GM10847 (cell line): ENCODE data around the gene MRM3.
A peak's percentile ranks its signal among the peaks of the same experiment; 100 is the strongest.

ENCODE experiments used
- POLR2A ChIP-seq: IDR thresholded peaks from 2 replicates; pipeline ENCODE4 v1.6.1; 2011; ENCODE audit not compliant: insufficient read length; ENCODE audit errors: extremely low read depth

The MRM3 gene

DNA sequence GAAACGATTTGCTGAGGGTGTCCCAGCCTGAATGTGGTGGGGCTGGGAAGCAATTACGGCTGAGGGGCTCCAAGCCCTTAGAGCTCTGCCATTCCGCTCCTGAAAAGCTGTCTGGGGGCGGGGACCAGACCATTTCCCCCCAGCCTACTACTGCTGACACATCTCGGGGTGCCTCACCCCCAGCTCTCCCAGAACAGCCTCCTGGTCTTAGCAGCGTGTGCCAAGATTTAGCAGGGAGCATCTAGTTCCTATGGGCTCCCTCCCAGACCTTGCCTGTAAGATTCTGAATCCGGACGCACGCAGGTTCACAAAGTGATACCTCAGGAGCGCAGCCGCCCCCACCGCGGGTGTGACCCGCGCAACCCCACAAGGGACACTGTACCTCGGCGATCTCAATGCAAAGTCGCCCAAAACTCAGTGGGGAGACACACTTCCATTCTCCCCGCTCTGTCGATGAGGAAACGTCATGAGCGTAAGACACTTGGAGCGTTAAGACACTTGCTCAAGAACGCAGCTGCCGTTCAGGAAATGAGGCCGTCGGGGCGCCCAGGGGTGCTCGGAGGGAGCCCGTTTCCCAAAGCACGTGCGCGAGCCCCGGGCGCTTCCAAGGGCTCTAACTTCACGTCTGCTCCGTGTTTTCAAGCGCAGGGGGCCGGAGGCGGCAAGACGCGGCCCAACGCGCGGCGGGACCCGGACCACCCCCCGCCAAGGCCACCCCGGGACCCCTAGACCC lies 30.7 kb upstream of the MRM3 start:
- no peak for TF ChIP-seq POLR2A

DNA sequence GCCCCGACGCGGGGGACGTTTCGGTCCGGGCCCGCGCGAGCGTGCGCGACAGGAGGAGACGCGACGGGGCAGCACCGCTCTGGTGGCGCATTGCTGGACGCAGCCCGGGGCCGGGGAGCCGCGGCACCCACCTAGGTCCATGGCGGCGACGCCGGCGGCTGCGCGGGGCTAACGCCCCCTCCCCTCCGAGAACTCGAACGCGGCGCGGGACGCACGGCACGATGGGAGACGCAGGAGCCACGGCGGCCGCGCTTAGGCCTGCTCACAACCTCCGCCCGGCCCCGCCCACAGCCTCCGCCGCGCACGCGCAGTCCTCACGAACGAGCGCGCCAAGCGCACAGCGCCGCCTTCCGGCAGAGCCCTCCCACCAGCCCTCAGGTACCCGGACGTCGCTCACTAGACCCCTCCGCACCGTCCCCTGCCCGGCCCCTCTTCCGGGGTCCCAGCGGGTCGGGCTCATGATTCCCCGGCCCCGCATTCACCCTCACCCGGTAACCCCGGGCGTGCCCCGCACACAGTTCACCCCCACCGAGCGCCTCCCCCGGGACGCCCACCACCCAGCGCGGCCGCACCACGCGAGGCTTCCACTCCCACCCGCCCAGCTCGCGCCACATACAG lies 30.0 kb upstream of the MRM3 start, which contains the start of gene GEMIN4:
TSS of gene GEMIN4 (minus strand) at position 263 of the 618 bp plus-strand sequence. CDS start at position 141, 122 bp downstream.
- TF ChIP-seq POLR2A = peak; percentile 65

DNA sequence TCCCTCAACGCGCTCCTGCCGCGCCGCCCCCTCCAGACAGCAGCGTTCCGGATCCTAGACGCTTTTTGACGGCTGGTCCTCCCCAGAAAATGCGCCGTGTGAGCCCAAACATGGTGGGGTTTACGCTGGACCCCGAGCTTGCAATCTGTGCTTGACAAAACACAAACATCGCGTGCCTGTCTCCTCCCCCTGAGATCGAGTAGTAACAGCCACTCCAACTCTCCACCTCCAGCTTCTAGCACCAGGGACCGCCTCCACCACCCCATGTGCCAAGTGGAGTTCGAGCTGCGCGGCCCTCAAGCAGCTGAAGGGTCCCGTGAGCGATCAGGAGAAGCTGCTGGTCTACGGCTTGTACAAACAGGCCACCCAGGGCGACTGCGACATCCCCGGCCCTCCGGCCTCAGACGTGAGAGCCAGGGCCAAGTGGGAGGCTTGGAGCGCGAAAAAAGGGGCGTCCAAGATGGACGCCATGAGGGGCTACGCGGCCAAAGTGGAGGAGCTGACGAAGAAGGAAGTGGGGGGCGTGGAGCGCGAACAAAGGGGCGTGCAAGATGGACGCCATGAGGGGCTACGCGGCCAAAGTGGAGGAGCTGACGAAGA lies 29.4 kb upstream of the MRM3 start:
- no peak for TF ChIP-seq POLR2A

DNA sequence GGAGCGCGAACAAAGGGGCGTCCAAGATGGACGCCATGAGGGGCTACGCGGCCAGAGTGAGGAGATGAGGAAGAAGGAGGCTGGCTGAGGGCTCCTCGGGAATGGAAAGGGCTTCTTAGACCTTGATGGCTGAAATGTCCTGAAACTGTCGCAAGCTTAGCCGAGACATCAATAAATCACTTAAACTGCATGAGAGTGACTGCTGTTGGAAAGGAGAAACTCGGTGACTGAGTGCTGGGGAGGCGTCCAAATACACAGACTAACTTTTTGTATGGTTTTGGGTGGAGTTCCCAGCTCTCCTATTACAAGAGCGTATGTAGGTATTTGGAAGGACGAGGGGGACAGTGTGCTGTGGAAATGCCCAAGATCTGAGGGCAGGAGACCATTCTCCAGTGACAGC lies 28.7 kb upstream of the MRM3 start:
- no peak for TF ChIP-seq POLR2A

DNA sequence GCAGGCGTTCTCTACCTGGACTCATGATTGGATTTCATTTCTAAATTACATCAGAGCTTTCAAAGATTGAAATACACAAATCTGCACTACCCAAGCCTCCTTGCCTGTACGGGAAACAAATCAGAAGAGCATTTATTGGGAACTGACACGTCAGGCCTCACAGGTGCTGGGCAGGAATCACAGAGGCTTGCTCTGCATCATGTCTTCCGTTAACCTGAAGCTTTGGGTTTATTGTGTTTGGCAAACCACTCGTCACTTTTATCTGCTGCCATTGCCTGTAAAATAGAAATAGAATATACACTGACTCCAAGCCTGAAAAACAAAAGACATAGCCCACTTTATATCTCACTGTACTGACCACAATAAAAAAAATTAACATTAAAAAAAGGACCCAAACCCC lies 22.2 kb upstream of the MRM3 start:
- no peak for TF ChIP-seq POLR2A

DNA sequence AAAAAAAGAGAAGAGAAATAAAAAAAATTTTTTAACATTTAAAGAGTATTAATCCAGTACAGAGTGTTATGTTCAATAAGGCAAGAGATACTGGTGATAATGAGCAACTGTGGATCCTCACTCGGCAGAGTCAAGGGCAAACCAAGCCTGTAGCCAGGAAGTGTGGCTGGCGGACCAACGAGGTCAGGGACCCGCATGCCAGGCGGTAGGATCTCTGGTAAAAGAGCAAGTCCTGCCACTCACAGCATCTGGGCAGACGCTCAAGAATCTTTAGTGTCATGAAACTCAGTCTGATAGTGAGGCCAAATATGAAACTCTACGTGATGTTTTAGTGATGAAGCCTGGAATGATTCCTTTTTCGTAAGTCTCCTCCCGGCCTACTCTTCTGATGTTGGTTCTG lies 21.8 kb upstream of the MRM3 start:
- no peak for TF ChIP-seq POLR2A

DNA sequence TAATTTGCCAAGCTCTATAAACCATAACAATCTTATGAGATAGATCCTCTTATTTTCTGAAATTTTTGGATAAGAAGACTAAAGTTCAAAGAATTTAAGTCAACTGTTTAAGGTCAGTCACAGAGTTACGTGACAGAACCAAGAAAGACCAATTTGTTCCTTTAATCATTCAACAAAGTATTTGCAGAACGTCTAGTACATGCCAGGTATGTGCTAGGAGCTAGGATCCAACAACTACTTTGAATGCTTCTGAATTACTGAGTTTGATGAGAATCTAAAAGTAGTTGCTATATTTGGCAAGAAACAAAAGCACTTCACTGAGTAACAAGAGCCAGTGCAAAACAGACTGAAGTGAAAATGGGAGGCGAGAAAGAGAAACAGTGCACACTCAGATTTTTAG lies 15.1 kb upstream of the MRM3 start:
- no peak for TF ChIP-seq POLR2A

DNA sequence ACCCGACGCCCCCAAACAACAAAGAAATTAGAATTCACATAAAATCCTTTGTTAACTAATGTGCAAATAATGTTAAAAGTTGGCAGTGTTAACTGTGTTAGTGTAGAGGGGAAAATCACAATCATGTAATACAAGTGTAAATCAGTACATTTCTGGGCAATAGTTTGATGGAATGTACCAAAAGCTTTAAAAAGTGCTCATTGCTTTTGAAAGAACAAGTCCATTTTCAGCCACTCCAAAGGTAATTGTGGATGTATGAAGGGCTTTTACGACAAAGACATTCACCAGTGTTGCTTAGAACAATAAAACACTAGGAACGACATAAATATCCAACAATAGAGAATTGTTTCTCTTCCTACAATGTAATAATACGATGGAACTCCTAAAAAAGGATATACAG lies 9.1 kb upstream of the MRM3 start:
- no peak for TF ChIP-seq POLR2A

DNA sequence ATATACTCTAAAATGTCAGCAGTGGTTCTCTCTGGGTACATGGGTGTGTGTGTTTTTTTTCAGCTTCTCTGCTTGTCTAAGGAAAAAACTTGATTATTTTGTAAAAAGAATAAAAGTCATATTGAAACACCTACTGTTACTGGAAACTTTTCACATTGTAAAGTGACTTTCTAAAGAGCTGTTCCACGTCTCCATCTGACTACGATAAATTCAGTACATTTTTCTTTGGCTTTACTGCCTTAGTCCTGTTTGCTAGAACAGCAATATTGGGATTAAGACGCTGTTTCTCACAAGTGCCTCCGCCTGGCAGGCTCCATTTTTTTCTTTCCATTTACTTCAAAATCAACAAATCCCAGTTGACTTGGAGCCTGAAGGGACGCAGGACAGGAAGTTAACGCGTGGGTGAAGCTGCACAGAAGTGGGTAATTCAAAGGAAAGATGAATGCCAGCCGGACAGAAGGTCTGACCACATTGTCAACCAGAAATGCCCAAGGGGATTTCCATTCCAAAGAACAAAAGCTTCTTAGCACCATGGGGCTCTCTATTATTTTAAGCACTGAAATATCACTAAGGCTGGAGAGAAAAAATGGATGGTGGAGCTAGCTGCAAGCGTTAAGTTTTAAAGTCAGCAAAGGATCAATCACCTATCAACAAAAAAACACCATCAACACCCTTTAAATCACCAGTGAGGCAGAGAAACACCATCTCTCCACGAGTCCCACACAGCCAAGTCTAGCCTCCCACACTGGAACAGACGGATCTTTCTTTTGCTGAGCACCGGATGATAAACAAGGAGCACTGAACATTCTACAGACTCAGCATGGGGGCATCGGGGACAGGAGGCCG lies 8.5 kb upstream of the MRM3 start:
- TF ChIP-seq POLR2A = no peak

DNA sequence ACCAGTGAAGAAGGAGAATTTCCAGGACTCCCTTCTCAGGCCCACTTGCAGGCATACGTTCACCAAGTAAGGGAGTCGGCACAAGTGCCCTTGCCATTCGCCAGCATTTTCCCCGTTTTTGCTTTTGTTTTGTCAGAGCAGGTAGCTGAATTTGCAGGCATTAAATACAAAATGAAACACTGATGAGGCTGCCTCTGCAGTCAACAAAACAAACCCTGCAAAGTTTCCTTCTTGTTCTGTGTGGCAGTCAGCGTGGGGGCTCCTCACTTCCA lies 7.9 kb upstream of the MRM3 start:
- no peak for TF ChIP-seq POLR2A

DNA sequence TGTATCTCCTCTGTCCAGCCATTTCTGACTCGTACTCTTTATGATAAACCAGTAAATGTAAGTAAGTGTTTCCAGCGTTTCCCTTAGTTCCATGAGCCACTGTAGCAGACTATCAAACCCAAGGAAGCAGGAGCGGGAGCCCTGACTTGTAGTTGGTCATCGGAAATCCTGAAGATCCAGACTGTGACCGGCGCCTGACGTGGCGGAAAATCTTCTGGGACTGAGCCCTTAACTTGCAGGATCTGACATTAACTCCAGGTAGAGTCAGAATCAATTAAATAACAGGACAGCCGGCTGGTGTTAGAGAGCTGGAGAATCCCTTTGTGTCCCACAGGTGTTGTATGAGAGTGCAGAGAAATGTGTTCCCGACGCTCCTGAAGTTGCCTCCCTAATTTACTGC lies 4.1 kb upstream of the MRM3 start:
- no peak for TF ChIP-seq POLR2A

DNA sequence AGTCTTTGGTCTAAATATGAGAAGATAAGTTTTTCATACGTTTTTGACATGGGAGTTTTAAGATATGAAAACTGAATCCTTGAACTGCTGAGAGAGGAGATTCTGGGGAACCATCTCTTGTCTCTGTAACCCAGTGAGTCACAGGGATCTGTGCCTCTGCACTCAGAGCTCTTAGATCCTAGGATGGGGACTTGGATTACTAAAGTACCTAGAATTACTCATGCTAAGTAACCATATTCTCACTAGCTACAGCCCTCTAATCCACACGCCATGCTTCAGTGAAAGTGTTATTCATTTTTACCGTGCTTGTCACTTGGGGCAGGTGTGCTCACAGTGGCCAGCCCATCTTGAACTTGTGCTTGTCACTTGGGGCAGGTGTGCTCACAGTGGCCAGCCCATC lies 2.0 kb downstream of the MRM3 start:
- TF ChIP-seq POLR2A = no peak

DNA sequence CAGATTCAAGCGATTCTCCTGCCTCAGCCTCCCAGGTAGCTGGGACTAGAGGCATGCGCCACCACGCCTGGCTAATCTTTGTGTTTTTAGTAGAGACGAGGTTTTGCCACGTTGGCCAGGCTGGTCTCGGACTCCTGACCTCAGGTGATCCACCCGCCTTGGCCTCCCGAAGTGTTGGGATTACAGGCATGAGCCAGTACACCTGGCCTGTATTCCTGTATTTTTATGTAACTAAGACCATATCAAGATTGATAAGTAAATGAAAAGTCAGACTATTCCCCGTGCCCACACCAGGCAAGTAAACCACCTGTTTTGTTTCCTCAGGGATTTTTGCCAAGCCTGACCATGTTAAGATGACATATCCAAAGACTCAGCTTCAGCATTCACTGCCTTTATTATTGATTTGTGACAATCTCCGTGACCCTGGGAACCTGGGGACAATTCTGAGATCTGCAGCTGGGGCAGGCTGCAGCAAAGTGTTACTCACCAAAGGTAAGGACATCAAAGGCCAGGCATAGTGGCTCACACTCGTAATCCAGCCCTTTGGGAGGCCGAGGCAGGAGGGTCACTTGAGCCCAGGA lies 5.6 kb downstream of the MRM3 start:
- no peak for TF ChIP-seq POLR2A

DNA sequence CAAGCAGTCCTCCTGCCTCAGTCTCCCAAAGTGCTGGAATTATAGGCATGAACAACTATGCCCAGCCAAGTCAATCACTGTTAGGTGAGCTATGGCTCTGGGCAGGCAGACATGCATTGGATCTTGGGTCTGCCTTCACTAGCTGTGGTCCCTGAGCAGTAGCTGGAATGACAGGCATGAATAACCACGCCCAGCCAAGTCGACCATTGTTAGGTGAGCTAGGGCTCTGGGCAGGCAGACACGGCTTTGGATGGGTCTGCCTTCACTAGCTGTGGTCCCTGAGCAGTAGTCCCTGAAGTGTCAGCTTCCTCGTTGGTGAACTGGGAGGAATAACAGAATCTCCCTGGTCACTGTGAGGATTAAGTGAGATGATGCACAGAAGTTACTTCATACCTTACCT lies 6.4 kb downstream of the MRM3 start:
- no peak for TF ChIP-seq POLR2A

DNA sequence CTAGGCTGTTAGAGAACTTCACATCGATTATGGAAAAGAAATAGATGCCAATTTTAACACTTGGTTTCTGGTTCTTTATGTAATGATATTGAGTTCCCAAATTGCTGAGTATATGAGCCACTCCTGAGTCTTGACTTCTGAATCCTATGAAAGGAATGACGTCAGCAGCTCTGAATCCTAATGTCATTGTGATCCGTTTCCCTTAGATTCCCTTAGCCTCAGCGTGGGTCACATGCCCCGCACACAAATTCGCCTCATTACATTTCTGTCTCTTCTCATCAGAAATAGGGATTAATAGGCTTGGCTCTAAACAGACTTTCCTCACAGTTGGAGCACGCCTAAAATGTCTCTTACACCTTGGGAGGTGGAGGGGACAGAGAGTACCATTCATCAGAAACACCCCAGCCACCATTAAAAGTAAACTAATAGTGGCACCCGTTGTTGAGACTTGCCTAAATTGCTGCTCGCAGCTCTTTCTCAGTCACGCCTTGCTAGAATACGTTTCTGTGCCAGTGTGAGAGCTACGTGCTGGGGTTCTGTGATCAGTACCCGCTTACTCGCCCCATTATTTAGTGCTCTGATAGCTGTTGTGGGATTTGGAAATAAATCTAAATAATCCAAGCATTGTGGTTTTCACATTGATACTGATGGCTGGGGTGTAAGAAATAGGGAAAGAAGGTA lies 7.1 kb downstream of the MRM3 start:
- no peak for TF ChIP-seq POLR2A
